ENCODE results near the gene KIAA0930. TPM values are rescaled to one million over a fixed set of nuclear protein-coding genes. Genes with fewer than 3 reads are reported as not detected.
"Not testable (repeated sequence)": the region's sequence is repeated elsewhere in the genome, so short reads cannot be mapped to it uniquely, and the experiment has no call there.

KIAA0930 gene
- total RNA-seq, 1 donor from 2014 or later: 103 TPM

DNA sequence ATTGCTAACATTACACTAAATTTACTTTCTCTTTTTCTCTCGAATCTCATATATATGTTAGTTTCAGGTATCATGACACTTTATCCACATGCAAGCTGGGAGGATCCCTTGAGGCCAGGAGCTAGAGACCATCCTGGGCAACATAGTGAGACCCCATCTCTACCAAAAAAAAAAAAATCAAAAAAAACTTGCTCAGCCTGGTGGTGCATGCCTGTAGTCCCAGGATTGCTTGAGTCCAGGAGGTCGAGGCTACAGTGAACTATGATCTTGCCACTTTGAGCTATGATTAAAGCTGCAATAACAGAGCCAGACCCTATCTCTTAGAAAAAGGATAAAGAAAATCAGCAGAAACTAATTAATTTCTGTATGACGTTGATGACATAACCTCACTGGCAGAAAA is 40.3 kb upstream of the KIAA0930 start:
- H3K27me3 Mint-ChIP-seq (ENCODE audit: low read depth): peaks cover 20% of the 10 kb centered on the region
- TF ChIP-seq, protein P1, sequence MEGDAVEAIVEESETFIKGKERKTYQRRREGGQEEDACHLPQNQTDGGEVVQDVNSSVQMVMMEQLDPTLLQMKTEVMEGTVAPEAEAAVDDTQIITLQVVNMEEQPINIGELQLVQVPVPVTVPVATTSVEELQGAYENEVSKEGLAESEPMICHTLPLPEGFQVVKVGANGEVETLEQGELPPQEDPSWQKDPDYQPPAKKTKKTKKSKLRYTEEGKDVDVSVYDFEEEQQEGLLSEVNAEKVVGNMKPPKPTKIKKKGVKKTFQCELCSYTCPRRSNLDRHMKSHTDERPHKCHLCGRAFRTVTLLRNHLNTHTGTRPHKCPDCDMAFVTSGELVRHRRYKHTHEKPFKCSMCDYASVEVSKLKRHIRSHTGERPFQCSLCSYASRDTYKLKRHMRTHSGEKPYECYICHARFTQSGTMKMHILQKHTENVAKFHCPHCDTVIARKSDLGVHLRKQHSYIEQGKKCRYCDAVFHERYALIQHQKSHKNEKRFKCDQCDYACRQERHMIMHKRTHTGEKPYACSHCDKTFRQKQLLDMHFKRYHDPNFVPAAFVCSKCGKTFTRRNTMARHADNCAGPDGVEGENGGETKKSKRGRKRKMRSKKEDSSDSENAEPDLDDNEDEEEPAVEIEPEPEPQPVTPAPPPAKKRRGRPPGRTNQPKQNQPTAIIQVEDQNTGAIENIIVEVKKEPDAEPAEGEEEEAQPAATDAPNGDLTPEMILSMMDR (IDR thresholded peaks at IDR 0.05): no peak
- DNase-seq (ENCODE audit: low spot score): no peak
- no peak overlapping the region for H3K4me3 Mint-ChIP-seq (ENCODE audit: unreplicated experiment)
- H3K4me1 Mint-ChIP-seq (ENCODE audit: low read depth): peaks cover 17% of the 10 kb centered on the region
- no peaks in the 10 kb centered on the region for H3K36me3 Mint-ChIP-seq (ENCODE audit: low read depth)
- no peaks in the 10 kb centered on the region for H3K9me3 Mint-ChIP-seq (ENCODE audit: low read depth)
- no peak overlapping the region for H3K27ac Mint-ChIP-seq (ENCODE audit: unreplicated experiment)

DNA sequence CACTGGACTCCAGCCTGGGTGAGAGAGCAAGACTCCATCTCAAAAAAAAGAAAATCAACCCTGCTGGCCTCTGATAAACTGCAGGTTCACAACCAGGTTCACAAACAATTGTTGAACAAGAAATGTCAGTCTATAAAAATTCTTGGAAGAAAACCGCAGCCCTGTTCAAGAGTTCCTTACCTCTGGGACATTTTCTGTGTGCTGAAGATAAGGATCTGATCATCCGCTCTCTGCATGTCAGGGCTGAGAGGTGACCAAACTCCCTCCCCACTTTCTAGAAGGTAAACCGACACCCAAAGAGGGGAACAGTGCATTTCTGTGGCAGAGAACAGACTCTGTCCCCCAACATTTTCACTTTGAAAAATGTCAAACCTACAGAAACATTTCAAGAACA is 39.9 kb upstream of the KIAA0930 start:
- H3K27me3 Mint-ChIP-seq (ENCODE audit: low read depth): peaks cover 20% of the 10 kb centered on the region
- DNase-seq (ENCODE audit: low spot score): no peak
- no peaks in the 10 kb centered on the region for H3K9me3 Mint-ChIP-seq (ENCODE audit: low read depth)
- no peaks in the 10 kb centered on the region for H3K36me3 Mint-ChIP-seq (ENCODE audit: low read depth)
- no peak overlapping the region for H3K27ac Mint-ChIP-seq (ENCODE audit: unreplicated experiment)
- peaks cover 16% of the 10 kb centered on the region for H3K4me1 Mint-ChIP-seq (ENCODE audit: low read depth)
- TF ChIP-seq, protein P1 (IDR thresholded peaks at IDR 0.05): no peak
- H3K4me3 Mint-ChIP-seq (ENCODE audit: unreplicated experiment): no peak overlapping the region

DNA sequence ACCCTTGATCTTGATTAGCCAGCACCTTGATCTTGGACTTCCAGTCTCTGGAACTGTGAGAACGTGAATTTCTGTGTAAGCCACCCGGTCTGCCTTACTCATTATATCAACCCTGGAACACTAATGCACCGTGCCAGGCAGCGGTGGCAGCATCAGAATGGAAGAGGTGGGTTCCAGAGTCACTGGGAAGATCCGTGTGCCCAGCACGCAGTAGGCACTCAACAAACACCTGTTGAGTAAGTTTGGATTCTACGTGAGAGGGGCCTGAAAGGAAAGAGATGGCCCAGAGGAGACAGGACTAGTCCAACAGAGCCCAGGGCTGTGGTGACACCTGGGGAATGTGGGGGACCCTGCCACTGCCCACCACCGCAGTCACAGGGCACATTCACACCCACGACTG is 37.4 kb upstream of the KIAA0930 start:
- H3K27me3 Mint-ChIP-seq (ENCODE audit: low read depth): peaks cover 9% of the 10 kb centered on the region
- TF ChIP-seq, protein P1 (IDR thresholded peaks at IDR 0.05): no peak

DNA sequence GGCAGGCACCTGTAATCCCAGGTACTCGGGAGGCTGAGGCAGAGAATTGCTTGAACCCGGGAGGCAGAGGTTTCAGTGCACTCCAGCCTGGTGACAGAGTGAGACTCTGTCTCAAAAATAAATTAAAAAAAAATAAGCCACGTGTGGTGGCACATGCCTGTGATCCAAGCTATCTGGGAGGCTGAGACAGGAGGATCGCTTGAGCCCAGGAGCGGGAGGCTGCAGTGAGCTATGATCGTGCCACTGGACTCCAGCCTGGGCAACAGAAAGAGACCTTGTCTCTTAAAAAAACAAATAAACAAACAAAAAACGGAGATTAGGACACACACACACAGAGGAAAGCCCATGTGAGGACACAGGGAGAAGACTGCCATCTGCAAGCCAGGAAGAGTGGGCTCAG is 37.0 kb upstream of the KIAA0930 start:
- not testable (repeated sequence) for H3K9me3 Mint-ChIP-seq (ENCODE audit: low read depth); H3K4me3 Mint-ChIP-seq (ENCODE audit: unreplicated experiment); H3K27ac Mint-ChIP-seq (ENCODE audit: unreplicated experiment); H3K36me3 Mint-ChIP-seq (ENCODE audit: low read depth); H3K27me3 Mint-ChIP-seq (ENCODE audit: low read depth); DNase-seq (ENCODE audit: low spot score)
- H3K4me1 Mint-ChIP-seq (ENCODE audit: low read depth): peaks cover 10% of the 10 kb centered on the region

More for the DNA sequence above, 37.4 kb upstream of the KIAA0930 start:
- Mint-ChIP-seq H3K4me3 (ENCODE audit: unreplicated experiment) (no peak overlapping the region), H3K4me1 (ENCODE audit: low read depth) (peaks cover 10% of the 10 kb centered on the region), H3K36me3 (ENCODE audit: low read depth) (no peaks in the 10 kb centered on the region), H3K27ac (ENCODE audit: unreplicated experiment) (no peak overlapping the region), H3K9me3 (ENCODE audit: low read depth) (no peaks in the 10 kb centered on the region)
- DNase-seq (ENCODE audit: low spot score): no peak

DNA sequence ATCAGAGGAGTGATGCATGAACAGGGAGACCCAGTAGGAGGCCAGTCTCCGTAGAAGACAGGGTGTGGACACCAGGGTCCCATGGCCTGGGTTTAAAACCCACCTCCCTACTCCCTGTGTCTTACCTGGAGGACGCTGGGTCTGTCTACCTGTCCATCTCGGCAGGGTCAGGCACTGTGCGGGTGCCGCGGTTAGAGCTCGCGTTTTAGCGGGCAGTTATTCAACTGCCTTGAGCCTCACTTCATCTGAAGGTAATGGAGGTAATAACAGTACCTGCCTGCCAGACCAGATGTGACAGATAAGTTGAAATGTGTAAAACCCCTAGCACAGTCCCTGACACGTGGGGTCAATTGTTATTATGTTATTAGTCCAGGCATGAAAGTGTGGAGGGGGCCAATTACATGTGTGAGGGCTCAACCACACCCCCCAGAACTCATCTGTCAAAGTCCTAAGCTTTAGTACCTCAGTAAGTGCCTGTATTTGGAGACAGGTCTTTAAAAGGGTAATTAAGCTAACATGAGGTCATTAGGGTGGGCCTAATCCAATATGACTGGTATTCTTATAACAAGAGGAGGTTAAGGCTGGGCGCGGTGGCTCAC is 35.9 kb upstream of the KIAA0930 start:
- no peak overlapping the region for H3K4me3 Mint-ChIP-seq (ENCODE audit: unreplicated experiment)

More for the DNA sequence above, 35.9 kb upstream of the KIAA0930 start:
- Mint-ChIP-seq H3K27me3 (ENCODE audit: low read depth) (no peaks in the 10 kb centered on the region), H3K27ac (ENCODE audit: unreplicated experiment) (no peak overlapping the region), H3K4me1 (ENCODE audit: low read depth) (peaks cover 17% of the 10 kb centered on the region), H3K36me3 (ENCODE audit: low read depth) (no peaks in the 10 kb centered on the region), H3K9me3 (ENCODE audit: low read depth) (no peaks in the 10 kb centered on the region)
- TF ChIP-seq, protein P1 (IDR thresholded peaks at IDR 0.05): no peak
- DNase-seq (ENCODE audit: low spot score): no peak

Data from chondrocyte (in vitro differentiated cells).